Fibroblast of skin of back (primary cell): Measurements from ENCODE around the gene ANKS1A. TPM values are rescaled to one million over a fixed set of nuclear protein-coding genes. Genes with fewer than 3 reads are reported as not detected.
"Not testable (repeated sequence)": the region's sequence is repeated elsewhere in the genome, so short reads cannot be mapped to it uniquely, and the experiment has no call there.

Experiments used
- DNase-seq: peaks from one replicate; pipeline ENCODE4 v3.0.0-alpha.2; 2013
- polyA plus RNA-seq, 2 experiments: library from polyadenylated mRNA; unstranded; fragments of 120-200 nt; gene quantifications; one replicate each; pipeline ENCODE4 v1.2.1, GENCODE V29; 2013; ENCODE audit not compliant: insufficient read length in 2 of 2

The ANKS1A gene, protein sequence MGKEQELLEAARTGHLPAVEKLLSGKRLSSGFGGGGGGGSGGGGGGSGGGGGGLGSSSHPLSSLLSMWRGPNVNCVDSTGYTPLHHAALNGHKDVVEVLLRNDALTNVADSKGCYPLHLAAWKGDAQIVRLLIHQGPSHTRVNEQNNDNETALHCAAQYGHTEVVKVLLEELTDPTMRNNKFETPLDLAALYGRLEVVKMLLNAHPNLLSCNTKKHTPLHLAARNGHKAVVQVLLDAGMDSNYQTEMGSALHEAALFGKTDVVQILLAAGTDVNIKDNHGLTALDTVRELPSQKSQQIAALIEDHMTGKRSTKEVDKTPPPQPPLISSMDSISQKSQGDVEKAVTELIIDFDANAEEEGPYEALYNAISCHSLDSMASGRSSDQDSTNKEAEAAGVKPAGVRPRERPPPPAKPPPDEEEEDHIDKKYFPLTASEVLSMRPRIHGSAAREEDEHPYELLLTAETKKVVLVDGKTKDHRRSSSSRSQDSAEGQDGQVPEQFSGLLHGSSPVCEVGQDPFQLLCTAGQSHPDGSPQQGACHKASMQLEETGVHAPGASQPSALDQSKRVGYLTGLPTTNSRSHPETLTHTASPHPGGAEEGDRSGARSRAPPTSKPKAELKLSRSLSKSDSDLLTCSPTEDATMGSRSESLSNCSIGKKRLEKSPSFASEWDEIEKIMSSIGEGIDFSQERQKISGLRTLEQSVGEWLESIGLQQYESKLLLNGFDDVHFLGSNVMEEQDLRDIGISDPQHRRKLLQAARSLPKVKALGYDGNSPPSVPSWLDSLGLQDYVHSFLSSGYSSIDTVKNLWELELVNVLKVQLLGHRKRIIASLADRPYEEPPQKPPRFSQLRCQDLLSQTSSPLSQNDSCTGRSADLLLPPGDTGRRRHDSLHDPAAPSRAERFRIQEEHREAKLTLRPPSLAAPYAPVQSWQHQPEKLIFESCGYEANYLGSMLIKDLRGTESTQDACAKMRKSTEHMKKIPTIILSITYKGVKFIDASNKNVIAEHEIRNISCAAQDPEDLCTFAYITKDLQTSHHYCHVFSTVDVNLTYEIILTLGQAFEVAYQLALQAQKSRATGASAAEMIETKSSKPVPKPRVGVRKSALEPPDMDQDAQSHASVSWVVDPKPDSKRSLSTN
- 11.6 TPM for polyA plus RNA-seq (2013, experiment 1 of 2; ENCODE audit: insufficient read length)
- 14.4 TPM for polyA plus RNA-seq (2013, experiment 2 of 2; ENCODE audit: insufficient read length)

DNA sequence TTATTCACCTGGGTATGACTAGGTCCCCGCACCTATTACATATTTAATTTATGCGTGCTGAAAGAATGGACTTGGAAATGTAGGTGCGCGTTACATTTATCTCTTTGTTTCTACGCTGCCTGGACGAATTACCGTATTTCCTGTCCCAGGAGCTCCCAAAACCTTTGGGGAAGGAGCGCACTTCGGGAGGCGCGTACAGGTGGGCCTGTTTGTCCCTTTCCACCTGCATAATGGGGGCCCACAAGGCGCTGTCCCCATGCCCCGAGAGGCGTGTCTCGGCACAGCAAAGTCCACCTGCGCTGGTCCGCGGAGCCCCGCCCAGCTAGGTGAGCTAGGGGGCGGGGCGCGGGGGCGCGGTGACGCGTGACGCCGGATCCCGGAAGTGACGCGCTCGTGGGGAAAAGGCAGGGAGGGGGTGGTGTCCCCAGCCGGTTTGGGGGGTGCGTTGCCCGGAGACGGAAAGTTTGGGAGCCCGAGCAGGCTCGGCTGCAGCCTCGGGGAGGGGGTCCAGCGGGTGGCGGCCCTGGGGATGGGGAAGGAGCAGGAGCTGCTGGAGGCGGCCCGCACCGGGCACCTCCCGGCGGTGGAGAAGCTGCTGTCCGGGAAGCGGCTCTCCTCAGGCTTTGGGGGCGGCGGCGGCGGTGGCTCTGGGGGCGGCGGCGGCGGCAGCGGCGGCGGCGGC is at the start of gene ANKS1A:
Gene ANKS1A (plus strand): TSS at position 382 of the 682 bp plus-strand sequence. CDS start 148 bp downstream, at position 530.
- peak; percentile 54 for DNase-seq

DNA sequence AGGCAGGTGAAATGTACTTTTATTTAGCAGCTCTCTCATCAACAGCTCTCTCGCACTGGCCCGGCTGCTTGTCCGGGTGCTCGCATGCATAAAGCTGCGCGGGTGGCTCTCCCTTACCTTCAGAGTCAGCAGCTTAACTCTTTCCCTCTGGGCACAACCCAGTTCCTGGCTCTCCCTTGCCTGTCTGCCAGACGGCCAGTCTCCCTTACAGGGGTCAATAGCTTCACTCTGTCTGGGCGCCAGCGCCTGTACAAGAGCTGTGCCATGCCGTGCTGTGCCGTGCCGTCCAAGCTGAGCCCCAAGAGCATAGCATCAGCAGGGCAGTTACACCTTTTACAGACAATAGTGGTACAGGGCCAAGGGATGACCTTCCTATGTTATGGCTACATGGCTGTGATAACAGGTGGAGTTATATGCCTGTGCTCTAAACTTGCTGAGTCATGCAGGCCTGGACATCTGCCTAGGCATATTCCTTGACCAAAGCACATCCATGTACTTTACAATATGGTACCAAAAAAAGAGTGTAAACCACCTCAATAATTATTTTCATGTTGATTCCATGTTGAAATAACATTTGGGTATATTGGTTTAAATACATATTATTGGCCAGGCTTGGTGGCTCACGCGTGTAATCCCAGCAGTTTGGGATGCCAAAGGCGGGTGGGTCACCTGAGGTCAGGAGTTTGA is 49.2 kb upstream of the ANKS1A start:
- DNase-seq = no peak

DNA sequence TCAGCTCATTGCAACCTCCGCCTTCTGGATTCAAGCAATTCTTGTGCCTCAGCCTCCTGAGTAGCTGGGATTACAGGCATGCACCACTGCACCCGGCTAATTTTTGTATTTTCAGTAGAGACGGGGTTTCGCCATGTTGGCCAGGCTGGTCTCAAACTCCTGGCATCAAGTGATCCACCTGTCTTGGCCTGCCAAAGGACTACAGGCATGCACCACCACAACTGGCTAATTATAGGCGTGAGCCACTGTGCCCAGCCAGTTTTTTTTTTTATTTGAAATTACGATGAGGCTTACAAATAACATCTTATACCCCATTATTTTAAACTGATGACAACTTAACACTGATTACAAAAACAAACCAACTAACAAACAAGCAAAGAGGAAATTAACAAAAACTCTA is 40.0 kb upstream of the ANKS1A start:
- DNase-seq = not testable (repeated sequence)

DNA sequence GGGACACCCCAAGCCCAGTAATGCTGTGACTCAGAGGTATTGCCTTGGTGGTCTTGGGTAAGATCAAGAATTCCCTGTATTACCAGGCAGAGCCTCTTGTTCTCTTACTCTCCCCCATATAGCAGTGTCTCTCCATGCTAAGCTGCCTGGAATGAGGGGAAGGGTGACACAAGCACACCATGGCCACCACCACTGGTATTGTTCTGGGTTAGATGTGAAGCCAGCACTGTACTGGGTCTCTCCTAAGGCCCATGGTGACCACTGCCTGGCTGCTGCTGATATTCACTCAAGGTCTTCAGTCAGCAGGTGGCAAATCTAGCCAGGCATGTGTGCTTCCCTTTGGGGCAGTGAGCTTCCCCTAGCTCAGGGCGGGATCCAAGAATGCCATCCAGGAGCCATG is 37.7 kb upstream of the ANKS1A start:
- no peak for DNase-seq

DNA sequence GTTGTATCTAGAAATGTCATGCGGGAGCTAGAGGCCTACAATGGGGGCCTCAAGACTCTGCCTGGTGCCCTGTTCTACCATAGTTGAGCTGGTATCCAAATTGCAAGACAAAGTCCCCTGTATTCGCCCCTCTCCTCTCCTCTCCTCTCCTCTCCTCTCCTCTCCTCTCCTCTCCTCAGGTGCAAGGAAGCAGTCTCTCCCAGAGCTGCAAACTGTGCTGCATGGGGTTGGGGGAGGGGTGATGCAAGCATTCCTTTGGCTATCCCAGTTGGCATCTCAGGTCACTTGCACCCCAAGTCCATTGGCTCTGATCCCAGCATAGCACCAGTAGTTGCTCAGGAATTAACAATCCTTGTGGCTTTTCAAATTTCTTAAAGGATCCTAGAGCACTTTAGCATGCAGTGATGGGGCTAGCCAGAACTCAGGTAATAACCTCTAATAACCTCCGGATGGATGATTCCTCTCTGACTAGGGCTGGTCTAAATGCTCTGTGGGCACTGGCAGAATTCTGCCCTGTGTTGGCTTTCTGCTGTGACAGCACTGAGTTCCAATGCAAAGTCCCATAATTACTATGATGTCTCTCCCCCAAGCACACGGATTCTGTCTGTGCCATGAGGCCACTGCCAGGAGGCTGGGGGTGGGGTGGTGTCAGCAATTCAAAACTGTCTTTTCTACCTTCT is 36.5 kb upstream of the ANKS1A start:
- DNase-seq = no peak

DNA sequence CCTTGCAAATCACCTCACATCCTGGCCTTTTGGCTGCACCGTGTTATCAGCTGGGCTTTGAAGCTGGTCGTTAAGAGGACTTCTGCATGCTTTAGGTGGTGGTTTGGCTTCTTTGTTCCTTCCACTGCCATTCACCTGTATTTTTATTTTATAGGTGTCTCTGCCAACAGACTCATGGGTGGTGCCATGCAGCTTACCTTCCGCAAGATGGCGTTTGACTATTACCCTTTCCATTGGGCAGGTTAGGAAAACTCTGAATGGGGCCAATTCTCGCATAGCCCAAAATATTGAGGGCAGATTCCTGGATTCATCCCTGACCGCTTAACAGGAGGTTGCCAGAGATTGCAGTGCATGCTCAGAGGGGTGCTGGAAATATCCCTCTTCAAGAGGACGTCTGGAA is 33.6 kb upstream of the ANKS1A start:
- no peak for DNase-seq

DNA sequence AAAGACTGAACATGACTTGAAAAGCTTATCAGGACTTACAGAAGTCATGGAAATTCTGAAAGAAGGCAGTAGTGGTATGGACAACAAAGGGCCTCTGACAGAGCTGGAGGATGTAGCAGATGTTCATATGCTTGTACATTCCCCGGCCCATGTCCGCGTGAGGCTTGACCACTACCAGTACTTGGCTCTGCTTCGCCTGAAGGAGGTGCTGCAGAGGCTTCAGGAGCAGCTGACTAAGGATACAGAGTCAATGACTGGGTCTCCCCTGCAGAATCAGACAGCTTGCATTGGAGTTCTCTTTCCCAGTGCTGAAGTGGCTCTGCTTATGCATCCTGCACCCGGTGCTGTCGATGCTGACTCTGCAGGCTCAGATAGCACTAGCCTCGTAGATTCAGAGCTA is 30.4 kb upstream of the ANKS1A start:
- no peak for DNase-seq

DNA sequence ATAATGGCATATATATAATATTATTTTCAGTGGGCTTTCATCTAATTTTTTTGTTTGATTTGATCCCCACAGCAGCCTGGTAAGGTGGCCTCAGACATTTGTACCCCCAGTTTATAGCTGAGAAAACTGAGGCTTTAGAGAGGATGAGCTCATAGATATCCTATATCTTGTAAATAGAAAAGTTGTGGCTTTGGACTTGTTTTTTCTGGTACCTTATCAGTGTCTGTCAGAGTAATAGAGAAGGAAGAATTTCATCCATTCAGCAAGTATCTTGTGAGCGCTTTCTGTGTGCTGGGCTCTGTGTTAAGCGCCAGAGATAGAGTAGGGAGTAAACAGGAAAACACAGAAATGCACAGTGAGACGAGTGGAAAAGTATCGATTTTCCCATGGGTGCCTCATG is 29.1 kb upstream of the ANKS1A start:
- no peak for DNase-seq

DNA sequence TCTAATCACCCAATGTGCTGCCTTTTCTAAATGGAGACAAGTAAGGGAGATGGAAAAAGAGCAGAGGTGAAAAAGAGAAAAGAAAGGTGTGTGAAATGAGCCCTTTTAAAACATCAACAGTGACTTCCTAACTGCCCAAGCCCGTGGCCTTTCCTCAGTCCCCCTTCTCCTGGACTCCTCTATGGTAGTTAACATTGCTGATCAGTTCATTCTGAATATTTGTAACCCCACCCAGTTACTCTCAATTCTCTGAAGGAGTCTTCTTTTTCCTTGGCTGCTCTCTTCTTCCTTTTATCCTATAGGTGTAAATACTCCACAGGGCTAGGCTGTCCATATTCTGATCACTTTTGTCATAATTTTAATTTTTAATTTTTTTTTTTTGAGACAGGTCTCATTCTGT is 28.3 kb upstream of the ANKS1A start:
- no peak for DNase-seq

DNA sequence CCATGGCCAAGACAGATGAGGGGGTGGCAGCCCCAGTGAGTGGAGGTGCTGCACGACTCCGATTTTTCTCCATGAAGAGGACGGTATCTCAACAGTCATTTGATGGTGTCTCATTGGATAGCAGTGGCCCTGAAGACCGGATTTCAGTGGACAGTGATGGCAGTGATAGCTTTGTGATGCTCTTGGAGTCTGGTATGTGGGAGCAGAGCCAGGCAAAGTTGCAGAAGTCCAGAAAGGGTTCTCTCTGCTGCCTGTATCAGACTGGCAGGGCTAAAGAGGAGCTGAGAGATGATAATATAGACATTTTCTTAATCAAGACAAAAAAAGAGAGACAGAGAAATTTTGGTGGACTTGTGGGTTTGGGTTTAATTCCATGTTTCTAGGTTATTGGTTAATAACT is 25.0 kb upstream of the ANKS1A start:
- no peak for DNase-seq

DNA sequence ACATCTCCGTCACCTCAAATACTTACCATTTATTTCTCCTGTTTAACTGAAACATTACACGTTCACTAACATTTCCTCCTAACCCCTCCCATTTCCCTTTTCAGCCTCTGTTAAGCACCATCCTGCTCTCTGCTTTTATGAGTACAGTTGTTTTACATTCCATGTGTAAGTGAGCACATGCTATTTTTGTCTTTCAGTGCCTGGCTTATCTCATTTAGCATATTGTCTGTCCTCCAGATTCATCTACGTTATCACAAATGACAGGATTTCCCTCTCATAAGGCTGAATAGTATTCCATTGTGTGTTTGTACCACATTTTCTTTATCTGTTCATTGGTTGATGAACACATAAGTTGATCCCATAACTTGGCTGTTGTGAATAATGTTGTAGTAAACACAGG is 23.9 kb upstream of the ANKS1A start:
- peak; percentile 13 for DNase-seq

DNA sequence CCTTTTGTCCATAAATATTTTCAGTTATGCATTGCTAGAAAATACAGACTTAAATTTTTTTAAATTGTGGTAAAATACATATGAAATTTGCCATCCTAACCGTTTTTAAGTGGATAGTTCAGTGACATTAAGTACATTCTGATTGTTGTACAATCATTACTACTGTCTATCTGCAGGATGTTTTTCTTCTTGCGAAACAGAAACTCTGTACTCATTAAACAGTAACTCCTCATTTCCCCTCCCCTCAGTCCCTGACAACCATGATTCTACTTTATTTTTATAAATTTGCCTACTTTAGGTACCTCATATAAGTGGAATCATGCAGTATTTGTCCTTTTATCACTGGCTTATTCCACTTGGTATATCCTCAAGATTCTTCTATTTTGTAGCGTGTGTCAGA is 22.5 kb upstream of the ANKS1A start:
- DNase-seq = no peak

DNA sequence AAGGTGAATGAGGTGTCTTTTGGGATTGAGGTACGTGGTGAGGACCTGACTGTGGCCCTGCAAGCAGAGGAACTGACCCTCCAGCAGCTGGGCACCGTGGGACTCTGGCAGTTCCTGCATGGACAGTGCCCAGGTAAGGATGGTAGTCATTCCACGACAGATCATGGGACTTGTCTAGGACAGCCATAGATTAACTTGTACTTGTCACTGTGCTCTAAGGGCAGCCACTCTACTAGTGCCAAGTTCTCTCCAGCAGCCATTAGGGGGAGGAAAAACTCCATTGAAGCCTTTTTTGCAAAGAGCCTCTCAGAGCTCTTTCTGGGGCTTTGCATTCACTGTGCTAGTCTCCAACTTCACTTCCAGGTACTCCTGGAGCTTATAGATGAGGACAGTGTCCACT is 21.6 kb upstream of the ANKS1A start:
- no peak for DNase-seq

DNA sequence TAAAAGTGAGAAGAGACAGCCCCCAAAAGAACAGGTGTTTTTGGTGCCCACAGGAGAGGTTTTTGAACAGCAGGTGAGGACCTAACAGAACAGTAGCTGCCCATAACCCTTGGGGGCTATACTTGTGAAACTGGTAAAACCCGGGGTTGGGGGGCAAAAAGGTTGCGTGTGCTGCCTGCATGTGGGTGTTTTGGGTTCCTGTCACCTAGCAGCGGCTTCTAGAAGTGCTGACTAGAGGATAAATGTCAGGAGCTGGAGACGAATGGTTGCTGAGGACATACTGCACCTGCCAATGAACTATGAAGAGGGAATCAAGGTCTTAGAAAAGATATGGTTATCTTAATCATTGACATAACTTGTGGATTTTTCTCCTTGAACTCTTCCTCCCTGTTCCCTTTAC is 17.2 kb upstream of the ANKS1A start:
- DNase-seq = no peak

DNA sequence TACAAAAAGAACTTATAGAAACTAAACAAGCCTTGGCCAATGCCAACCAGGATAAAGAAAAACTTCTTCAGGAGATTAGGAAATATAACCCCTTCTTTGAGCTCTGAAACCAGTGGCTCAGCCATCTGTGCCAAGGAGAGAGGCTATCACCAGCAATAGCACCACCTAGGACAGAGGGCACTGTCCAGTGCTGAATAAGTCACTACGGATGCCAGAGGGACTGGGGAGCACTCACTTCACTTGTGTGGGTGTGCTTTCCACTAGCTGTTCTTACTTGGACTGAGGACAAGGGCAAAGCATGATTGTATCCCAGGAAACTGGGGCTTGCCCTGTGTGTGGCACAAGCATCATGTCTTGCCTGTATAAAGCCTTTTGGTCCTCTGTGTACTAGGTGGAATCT is 16.7 kb upstream of the ANKS1A start:
- no peak for DNase-seq

DNA sequence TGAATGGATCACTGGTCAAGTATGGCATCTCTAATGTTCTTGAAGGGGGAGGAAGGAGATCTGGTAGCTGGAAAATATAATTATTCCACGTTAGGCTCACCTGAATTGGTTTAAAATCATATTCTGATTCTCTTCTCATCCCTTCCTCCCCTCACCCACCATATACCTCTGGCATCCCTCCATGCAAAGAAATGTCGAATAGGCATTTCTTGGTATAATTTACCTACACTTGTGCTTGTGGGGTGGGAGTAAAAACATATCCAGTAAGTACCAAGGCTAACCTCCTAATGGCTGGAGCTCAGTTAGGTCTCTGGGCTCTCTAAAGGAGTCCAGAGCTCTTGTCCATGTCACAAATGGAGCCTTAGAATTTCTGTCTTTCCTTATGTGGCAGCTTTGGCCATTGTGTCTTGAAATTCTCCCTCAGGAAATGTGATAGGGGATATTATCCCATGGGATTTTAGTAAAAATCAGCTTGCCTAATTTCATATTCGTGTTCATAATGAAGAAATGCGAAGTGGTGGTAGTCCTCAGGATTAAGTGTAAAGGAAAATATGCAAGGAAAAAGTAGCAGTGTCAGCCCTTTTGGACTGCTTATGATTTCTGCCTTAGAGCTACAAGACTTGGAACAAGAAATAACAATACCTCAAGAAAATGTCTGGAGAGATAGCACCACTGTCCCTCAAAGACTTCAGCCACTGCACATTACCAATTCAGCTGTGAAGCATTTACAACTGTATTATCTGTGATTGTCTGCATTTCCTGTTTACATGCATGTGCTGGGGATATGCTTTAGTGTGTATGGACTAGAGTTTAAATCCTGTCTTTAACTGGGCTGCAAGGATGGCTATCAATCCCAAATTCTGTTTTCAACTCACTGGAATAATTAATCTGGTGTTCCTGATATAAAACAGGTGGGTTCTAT is 13.5 kb upstream of the ANKS1A start:
- no peak for DNase-seq

DNA sequence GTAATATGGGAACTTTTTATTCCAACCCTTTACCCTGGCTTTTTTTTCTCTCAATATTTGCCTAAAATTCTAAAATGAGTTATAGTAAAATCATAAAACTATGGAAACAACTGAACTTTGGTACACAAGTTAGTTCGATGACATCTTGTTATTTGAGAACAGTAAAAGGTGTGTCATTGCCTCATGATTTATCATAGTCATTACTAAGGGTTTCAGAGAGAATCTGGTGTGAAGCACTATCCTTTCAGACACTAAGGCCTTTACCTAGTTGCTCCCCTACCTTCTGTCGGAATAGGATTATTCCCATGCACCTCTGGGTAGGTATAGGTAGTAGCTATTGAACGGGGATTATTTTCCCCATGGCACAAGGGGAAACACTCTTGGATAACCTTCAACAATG is 12.6 kb upstream of the ANKS1A start:
- no peak for DNase-seq

DNA sequence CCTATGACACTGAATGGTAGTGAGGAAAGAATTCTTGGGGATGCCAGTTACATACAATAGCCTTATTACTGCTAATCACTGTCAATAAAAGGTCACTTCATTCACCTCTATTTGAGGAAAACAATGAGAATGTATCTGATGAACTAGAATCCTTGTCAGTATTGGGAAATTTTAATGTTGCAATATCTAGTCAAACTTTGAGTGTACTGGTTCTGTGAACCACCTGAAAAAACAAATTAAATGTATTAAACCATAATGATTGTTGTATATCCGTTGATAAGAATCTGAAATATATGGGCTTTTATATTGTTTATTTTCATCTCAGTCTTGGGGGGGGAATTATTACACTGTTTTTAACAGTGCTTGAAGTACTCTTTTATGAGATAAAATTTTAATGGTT is 11.8 kb upstream of the ANKS1A start:
- no peak for DNase-seq

DNA sequence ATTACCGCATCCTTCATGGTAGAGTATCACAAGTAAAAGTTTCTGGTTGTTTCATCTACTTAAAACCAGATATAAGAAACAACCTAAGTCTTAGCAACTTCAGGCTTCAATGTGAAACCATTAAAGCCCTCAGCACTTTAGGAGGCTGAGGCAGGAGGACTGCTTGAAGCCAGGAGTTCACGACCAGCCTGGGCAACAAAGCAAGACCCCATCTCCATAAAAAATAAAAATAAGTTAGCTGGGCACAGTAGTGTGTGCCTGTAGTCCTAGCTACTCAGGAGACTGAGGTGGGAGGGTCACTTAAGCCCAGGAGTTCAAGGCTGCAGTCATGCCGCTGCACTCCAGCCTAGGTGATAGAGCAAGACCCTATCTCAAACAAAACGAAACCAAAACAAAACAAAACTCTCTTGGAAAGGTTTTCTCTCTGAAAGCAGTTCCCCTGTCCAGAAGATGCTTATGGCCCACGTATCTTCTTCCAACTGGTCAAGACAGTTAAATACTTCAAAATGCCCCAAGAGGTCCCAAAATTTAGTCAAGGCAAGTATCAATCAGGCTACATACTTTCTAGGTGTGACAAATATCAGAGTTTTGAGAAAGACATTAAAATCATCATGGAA is 11.1 kb upstream of the ANKS1A start:
- no peak for DNase-seq

DNA sequence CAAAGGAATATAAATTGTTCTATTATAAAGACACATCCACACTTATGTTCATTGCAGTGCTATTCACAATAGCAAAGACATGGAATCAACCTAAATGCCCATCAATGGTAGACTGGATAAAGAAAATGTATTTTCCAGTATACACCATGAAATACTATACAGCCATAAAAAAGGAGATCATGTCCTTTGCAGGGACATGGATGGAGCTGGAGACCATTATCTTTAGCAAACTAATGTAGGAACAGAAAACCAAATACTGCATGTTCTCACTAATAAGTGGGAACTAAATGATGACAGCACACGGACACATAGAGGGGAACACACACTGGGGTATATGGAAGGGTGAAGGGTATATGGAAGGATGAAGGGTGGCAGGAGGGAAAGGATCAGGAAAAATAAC is 5.0 kb upstream of the ANKS1A start:
- not testable (repeated sequence) for DNase-seq
